Upper lobe of left lung (tissue), 4 donors: Measurements from ENCODE around the gene SRSF2.

Experiments
- POLR2AphosphoS5 ChIP-seq, 2 donors: sonication (generic); formaldehyde crosslinking; IDR thresholded peaks; one replicate each; pipeline ENCODE4 v1.5.1; 2017; ENCODE audit warnings: antibody characterized with exemption in 2 of 2
- TF ChIP-seq, protein P1 (sequence below), 6 experiments: fragments of 450-650 bp in 4 of 6; fragments of 200-600 bp in 2 of 6; sonication (generic) in 2 of 6; IDR thresholded peaks; one replicate each; pipeline ENCODE4 v1.5.1; 2016 to 2019; ENCODE audit warnings: antibody characterized with exemption in 6 of 6

DNA sequence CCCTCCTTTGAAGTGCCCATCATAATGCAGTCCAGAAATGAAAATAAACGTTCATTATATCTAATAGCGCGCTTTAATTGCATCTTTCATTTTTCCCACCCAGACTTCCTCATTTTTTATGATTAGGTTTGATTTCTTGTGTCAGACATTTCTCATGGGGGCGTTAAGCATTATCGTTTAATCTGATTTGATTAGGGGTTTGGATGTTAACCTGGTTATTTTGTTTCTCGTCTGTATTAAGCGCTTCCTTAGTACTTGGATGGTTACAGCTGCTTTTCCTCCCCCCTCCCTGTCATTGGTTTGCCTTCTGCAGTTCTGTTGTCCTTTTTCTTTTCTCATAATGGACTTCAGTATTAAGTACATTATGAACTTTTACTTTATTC is 1.3 kb upstream of the SRSF2 start:
- TF ChIP-seq, protein P1, sequence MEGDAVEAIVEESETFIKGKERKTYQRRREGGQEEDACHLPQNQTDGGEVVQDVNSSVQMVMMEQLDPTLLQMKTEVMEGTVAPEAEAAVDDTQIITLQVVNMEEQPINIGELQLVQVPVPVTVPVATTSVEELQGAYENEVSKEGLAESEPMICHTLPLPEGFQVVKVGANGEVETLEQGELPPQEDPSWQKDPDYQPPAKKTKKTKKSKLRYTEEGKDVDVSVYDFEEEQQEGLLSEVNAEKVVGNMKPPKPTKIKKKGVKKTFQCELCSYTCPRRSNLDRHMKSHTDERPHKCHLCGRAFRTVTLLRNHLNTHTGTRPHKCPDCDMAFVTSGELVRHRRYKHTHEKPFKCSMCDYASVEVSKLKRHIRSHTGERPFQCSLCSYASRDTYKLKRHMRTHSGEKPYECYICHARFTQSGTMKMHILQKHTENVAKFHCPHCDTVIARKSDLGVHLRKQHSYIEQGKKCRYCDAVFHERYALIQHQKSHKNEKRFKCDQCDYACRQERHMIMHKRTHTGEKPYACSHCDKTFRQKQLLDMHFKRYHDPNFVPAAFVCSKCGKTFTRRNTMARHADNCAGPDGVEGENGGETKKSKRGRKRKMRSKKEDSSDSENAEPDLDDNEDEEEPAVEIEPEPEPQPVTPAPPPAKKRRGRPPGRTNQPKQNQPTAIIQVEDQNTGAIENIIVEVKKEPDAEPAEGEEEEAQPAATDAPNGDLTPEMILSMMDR (IDR thresholded peaks at IDR 0.05): no peak
- no peak for TF ChIP-seq POLR2AphosphoS5 (IDR thresholded peaks at IDR 0.05)
